H9 (cell line): ENCODE data around the gene NOVA1. TPM values are rescaled to one million over a fixed set of nuclear protein-coding genes. Genes with fewer than 3 reads are reported as not detected.

Experiments used
- DNase-seq: peaks from one replicate; pipeline ENCODE4 v3.0.0-alpha.2; 2017
- H2AFZ ChIP-seq: one replicate; pipeline ENCODE4 v1.6.1; 2013; ENCODE audit warnings: mild to moderate bottlenecking, low read length, control low read depth, moderate library complexity
- H2AK5ac ChIP-seq: 2 replicates; pipeline ENCODE4 v1.6.1; 2013; ENCODE audit warnings: low read length, control low read depth, mixed read lengths; ENCODE audit not compliant: insufficient read length
- H2BK120ac ChIP-seq: one replicate; pipeline ENCODE4 v1.6.1; 2013; ENCODE audit warnings: low read depth, mild to moderate bottlenecking, low read length, control low read depth, inconsistent platforms; ENCODE audit not compliant: poor library complexity, severe bottlenecking
- H2BK12ac ChIP-seq: 2 replicates; pipeline ENCODE4 v1.6.1; 2013; ENCODE audit warnings: low read length, control low read depth, mixed read lengths, low read depth; ENCODE audit not compliant: insufficient read length
- H2BK15ac ChIP-seq: 2 replicates; pipeline ENCODE4 v1.6.1; 2013; ENCODE audit warnings: low read depth, low read length, control low read depth
- H2BK20ac ChIP-seq: one replicate; pipeline ENCODE4 v1.6.1; 2013; ENCODE audit warnings: low read depth, mild to moderate bottlenecking, low read length, control low read depth, inconsistent platforms; ENCODE audit not compliant: poor library complexity, severe bottlenecking
- H2BK5ac ChIP-seq: 2 replicates; pipeline ENCODE4 v1.6.1; 2013; ENCODE audit warnings: low read length, control low read depth, mixed read lengths; ENCODE audit not compliant: insufficient read length
- H3K14ac ChIP-seq: 2 replicates; pipeline ENCODE4 v1.6.1; 2013; ENCODE audit warnings: low read length, control low read depth; ENCODE audit not compliant: insufficient read depth
- H3K18ac ChIP-seq: 2 replicates; pipeline ENCODE4 v1.6.1; 2013; ENCODE audit warnings: low read depth, mild to moderate bottlenecking, mixed read lengths, low read length, control low read depth; ENCODE audit not compliant: insufficient read length
- H3K23ac ChIP-seq: 2 replicates; pipeline ENCODE4 v1.6.1; 2013; ENCODE audit warnings: low read length, control low read depth, mixed read lengths, low read depth; ENCODE audit not compliant: insufficient read length
- H3K23me2 ChIP-seq: 2 replicates; pipeline ENCODE4 v1.6.1; 2013; ENCODE audit warnings: low read depth, mild to moderate bottlenecking, mixed read lengths, low read length, control low read depth; ENCODE audit not compliant: insufficient read length, poor library complexity, severe bottlenecking
- H3K27ac ChIP-seq: 2 replicates; pipeline ENCODE4 v1.5.1; 2013; ENCODE audit warnings: low read length, control low read depth, mixed read lengths, low read depth; ENCODE audit not compliant: insufficient read length
- H3K27me3 ChIP-seq: 2 replicates; pipeline ENCODE4 v1.6.1; 2013; ENCODE audit warnings: low read length, control low read depth, inconsistent platforms; ENCODE audit not compliant: insufficient read depth
- H3K4ac ChIP-seq: 2 replicates; pipeline ENCODE4 v1.6.1; 2013; ENCODE audit warnings: low read depth, mild to moderate bottlenecking, control low read depth, inconsistent platforms, low read length, moderate library complexity
- H3K4me1 ChIP-seq: 2 replicates; pipeline ENCODE4 v1.6.1; 2013; ENCODE audit warnings: low read length, control low read depth, inconsistent platforms; ENCODE audit not compliant: insufficient read depth
- H3K4me2 ChIP-seq: 2 replicates; pipeline ENCODE4 v1.6.1; 2013; ENCODE audit warnings: low read length, control low read depth, mixed read lengths; ENCODE audit not compliant: insufficient read length, insufficient read depth
- H3K56ac ChIP-seq: 2 replicates; pipeline ENCODE4 v1.6.1; 2013; ENCODE audit warnings: low read depth, mild to moderate bottlenecking, mixed read lengths, low read length, control low read depth; ENCODE audit not compliant: insufficient read length
- H3K79me1 ChIP-seq: 2 replicates; pipeline ENCODE4 v1.6.1; 2013; ENCODE audit warnings: low read depth, mild to moderate bottlenecking, moderate library complexity, low read length, control low read depth, inconsistent platforms; ENCODE audit not compliant: insufficient read depth, poor library complexity, severe bottlenecking
- H3K79me2 ChIP-seq: 2 replicates; pipeline ENCODE4 v1.6.1; 2013; ENCODE audit warnings: low read length, control low read depth, inconsistent platforms; ENCODE audit not compliant: insufficient read depth
- H3K9ac ChIP-seq: 2 replicates; pipeline ENCODE4 v1.6.1; 2013; ENCODE audit warnings: low read length, control low read depth, mixed read lengths; ENCODE audit not compliant: insufficient read length; ENCODE audit errors: extremely low read depth
- H3K9me3 ChIP-seq: one replicate; pipeline ENCODE4 v1.6.1; 2013; ENCODE audit warnings: low read depth, low read length, inconsistent platforms; ENCODE audit not compliant: control insufficient read depth
- H3T11ph ChIP-seq: one replicate; pipeline ENCODE4 v1.6.1; 2013; ENCODE audit warnings: mild to moderate bottlenecking, low read length, control low read depth, inconsistent platforms
- H4K20me1 ChIP-seq: one replicate; pipeline ENCODE4 v1.6.1; 2013; ENCODE audit not compliant: control insufficient read depth, insufficient read length, insufficient read depth
- H4K5ac ChIP-seq: 2 replicates; pipeline ENCODE4 v1.6.1; 2013; ENCODE audit warnings: low read depth, mild to moderate bottlenecking, mixed read lengths, low read length, control low read depth; ENCODE audit not compliant: insufficient read length
- H4K8ac ChIP-seq: replicated peaks from 2 replicates; pipeline ENCODE4 v1.6.1; 2013; ENCODE audit warnings: low read length, control low read depth, mixed read lengths, low read depth; ENCODE audit not compliant: insufficient read length
- H4K91ac ChIP-seq: 2 replicates; pipeline ENCODE4 v1.6.1; 2013; ENCODE audit warnings: low read depth, mild to moderate bottlenecking, moderate library complexity, mixed read lengths, low read length, control low read depth; ENCODE audit not compliant: insufficient read length
- H3K27ac Mint-ChIP-seq, 3 experiments: 2 replicates in 2 of 3; 3 replicates in 1 of 3; pipeline ENCODE4 v1.8.0; 2020 to 2021; ENCODE audit warnings: mixed read lengths in 3 of 3, mild to moderate bottlenecking in 1 of 3, moderate library complexity in 1 of 3
- H3K27me3 Mint-ChIP-seq: 2 replicates; pipeline ENCODE4 v1.8.0; 2021; ENCODE audit warnings: low read depth, mild to moderate bottlenecking, moderate library complexity, mixed read lengths
- H3K36me3 Mint-ChIP-seq, 3 experiments: 2 replicates in 2 of 3; 3 replicates in 1 of 3; pipeline ENCODE4 v1.8.0; 2020 to 2021; ENCODE audit warnings: low read depth in 3 of 3, mixed read lengths in 3 of 3; ENCODE audit not compliant: insufficient read depth in 1 of 3
- H3K4me1 Mint-ChIP-seq, 2 experiments: 2 replicates each; pipeline ENCODE4 v1.8.0; 2020; ENCODE audit warnings: mixed read lengths in 2 of 2
- H3K4me3 Mint-ChIP-seq, 2 experiments: 2 replicates in 1 of 2; 3 replicates in 1 of 2; pipeline ENCODE4 v1.8.0; 2020 to 2021; ENCODE audit warnings: mild to moderate bottlenecking in 2 of 2, mixed read lengths in 2 of 2, moderate library complexity in 1 of 2
- H3K9me3 Mint-ChIP-seq, 2 experiments: 2 replicates in 1 of 2; 3 replicates in 1 of 2; pipeline ENCODE4 v1.8.0; 2020; ENCODE audit warnings: mild to moderate bottlenecking in 2 of 2, mixed read lengths in 2 of 2, moderate library complexity in 1 of 2
- CTCF ChIP-seq: fragments of 200-600 bp; sonication (generic); conservative IDR thresholded peaks from 3 replicates; pipeline ENCODE4 v1.8.0; 2021; ENCODE audit warnings: antibody characterized with exemption, mild to moderate bottlenecking
- WGBS: extraction: QIAGEN DNeasy Blood & Tissue Kit; methylation state at CpG from one replicate; pipeline ENCODE4 v1.1.7; 2013; ENCODE audit warnings: missing lambda C conversion rate, low lambda C conversion rate, mixed read lengths; ENCODE audit not compliant: insufficient read length; ENCODE audit errors: extremely low coverage; 5-methylcytosine and 5-hydroxymethylcytosine counted together
- total RNA-seq: library from RNA; stranded (reverse); gene quantifications from 2 replicates; pipeline ENCODE4 v1.2.1, GENCODE V29; 2021

NOVA1 gene
- total RNA-seq, 1 experiment from 2014 or later: 13.8 TPM

GRCh38 chr14:26443654-26444053 is 154.2 kb downstream of the NOVA1 start:
- Histone ChIP-seq H3K27ac (no peak overlapping the region), H3K4me1 (no peaks in the 10 kb centered on the region), H3K4me2 (no peak overlapping the region), H4K91ac (no peak overlapping the region), H4K5ac (no peak overlapping the region), H3K27me3 (no peaks in the 10 kb centered on the region), H3K23me2 (no peaks in the 10 kb centered on the region), H3T11ph (no peak overlapping the region), H2BK120ac (no peak overlapping the region), H2BK15ac (no peak overlapping the region), H2AK5ac (no peak overlapping the region), H3K4ac (no peak overlapping the region), H2BK20ac (no peak overlapping the region), H3K9me3 (no peaks in the 10 kb centered on the region), H3K56ac (no peak overlapping the region), H3K79me1 (no peaks in the 10 kb centered on the region), H2BK12ac (no peak overlapping the region), H2BK5ac (no peak overlapping the region), H3K79me2 (no peaks in the 10 kb centered on the region), H2AFZ (no peak overlapping the region), H4K8ac (no peak overlapping the region), H3K14ac (no peak overlapping the region), H4K20me1 (no peaks in the 10 kb centered on the region), H3K9ac (no peak overlapping the region), H3K18ac (no peak overlapping the region), H3K23ac (no peak overlapping the region)
- no peaks in the 10 kb centered on the region; a peak in 1 of 7 replicates for H3K36me3 Mint-ChIP-seq
- H3K27me3 Mint-ChIP-seq: no peaks in the 10 kb centered on the region
- WGBS: no CpG with 5 or more reads among the region's 2 CpGs
- TF ChIP-seq CTCF: no peak
- peaks cover 0 to 5% of the 10 kb centered on the region in 2 experiments; a peak in 1 of 4 replicates for H3K4me1 Mint-ChIP-seq
- H3K9me3 Mint-ChIP-seq: no peaks in the 10 kb centered on the region
- no peak for DNase-seq
- no peak overlapping the region for H3K4me3 Mint-ChIP-seq
- H3K27ac Mint-ChIP-seq: no peak overlapping the region
